ENCODE data around the gene TSKU. TPM values are rescaled to one million over a fixed set of nuclear protein-coding genes. Genes with fewer than 3 reads are reported as not detected.
A peak's percentile ranks its signal among the peaks of the same experiment; 100 is the strongest.

TSKU gene
- total RNA-seq, 1 donor = 24.6 TPM

DNA sequence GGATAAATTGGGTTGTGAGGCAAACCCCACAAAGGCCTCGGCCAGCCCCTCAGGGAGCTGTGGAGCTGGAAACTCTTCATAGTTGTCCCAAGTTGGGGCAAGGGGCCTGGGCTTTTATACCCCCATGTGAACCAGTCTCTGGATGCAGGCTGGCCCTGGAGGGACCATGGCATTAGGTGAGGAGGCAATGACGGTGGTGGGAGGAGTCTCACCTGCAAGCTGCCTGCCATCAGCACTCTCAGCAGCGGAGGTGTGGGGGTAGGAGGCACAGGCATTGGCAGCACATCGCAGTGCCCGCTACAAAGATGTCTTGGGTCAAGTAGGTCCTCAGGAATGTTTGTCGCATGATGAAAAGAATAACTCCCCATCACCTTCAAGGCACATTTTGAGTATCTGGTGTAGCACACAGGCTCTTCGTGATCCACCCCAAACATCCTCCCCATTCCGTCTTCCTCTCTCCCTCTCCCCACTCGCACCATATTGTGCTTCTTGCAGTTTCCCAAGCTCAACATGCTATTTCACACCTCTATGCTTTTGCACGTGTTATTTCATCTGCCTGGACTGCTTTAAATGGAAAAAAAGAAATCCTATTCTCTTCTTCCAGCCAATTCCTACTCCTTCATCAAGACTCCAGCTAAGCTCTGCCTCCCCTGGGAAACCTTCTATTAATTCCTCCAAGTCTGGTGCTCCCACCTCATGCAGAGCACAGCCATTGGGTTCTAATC lies 18.1 kb upstream of the TSKU start:
- H3K4me3 ChIP-seq (ENCODE audit: low read depth, low read length) = no peak overlapping the region
- TF ChIP-seq, protein P1, sequence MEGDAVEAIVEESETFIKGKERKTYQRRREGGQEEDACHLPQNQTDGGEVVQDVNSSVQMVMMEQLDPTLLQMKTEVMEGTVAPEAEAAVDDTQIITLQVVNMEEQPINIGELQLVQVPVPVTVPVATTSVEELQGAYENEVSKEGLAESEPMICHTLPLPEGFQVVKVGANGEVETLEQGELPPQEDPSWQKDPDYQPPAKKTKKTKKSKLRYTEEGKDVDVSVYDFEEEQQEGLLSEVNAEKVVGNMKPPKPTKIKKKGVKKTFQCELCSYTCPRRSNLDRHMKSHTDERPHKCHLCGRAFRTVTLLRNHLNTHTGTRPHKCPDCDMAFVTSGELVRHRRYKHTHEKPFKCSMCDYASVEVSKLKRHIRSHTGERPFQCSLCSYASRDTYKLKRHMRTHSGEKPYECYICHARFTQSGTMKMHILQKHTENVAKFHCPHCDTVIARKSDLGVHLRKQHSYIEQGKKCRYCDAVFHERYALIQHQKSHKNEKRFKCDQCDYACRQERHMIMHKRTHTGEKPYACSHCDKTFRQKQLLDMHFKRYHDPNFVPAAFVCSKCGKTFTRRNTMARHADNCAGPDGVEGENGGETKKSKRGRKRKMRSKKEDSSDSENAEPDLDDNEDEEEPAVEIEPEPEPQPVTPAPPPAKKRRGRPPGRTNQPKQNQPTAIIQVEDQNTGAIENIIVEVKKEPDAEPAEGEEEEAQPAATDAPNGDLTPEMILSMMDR (IDR thresholded peaks at IDR 0.05; ENCODE audit: insufficient read depth, low read length) = no peak
- DNase-seq (ENCODE audit: low read depth) = no peak

DNA sequence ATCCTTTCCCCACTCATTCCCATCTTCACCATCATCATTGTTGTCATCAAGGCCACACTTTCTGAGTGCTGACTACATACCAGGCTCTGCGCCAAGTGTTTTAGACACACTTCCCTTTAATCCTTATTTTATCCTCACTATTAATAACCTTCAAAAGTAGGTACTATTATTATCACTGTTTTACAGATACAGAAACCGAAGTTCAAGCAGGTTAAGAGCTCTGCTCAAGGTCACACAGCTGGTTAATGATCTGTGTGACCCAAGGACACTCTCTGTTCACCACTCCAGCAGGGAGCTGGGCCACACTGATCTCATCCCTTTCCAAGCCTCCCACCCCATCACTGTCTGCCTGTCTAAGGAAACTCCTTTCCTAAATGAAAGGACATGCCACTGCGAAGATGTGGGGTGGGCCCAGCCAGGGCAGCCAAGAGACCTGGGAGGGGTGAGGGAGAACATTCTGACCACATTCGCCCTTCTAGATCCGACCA lies 17.2 kb upstream of the TSKU start:
- TF ChIP-seq, protein P1 (IDR thresholded peaks at IDR 0.05; ENCODE audit: insufficient read depth, low read length) = no peak
- no peak for DNase-seq (ENCODE audit: low read depth)
- no peak overlapping the region for H3K4me3 ChIP-seq (ENCODE audit: low read depth, low read length)

- no peak for DNase-seq (ENCODE audit: low read depth)
- TF ChIP-seq, protein P1 (IDR thresholded peaks at IDR 0.05; ENCODE audit: insufficient read depth, low read length) = no peak
- H3K4me3 ChIP-seq (ENCODE audit: low read depth, low read length) = no peak overlapping the region
Measured at GRCh38 chr11:76766521-76766920, 16.6 kb upstream of the TSKU start.

DNA sequence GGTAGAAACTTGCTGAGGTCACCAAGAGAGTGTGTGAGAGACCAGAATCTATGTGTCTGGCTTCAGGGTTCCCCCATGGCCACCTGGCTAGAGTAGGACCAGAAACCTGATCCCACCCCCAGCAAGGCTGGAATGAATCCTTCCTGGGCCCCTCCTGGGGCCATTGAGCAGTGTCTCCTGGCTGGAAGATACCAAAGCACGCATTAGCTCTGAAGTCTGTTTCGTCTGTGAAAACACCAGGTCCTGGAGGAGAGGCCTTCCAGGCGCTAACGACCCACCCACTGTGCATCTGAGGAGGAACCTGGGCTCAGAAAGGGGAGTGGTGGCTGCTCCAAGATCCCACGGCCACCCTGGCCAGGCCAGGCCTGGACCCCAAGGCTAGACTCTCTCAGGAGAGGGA lies 15.5 kb upstream of the TSKU start:
- no peak overlapping the region for H3K4me3 ChIP-seq (ENCODE audit: low read depth, low read length)
- TF ChIP-seq, protein P1 (IDR thresholded peaks at IDR 0.05; ENCODE audit: insufficient read depth, low read length) = no peak
- no peak for DNase-seq (ENCODE audit: low read depth)

- TF ChIP-seq, protein P1 (IDR thresholded peaks at IDR 0.05; ENCODE audit: insufficient read depth, low read length) = no peak
- H3K4me3 ChIP-seq (ENCODE audit: low read depth, low read length) = no peak overlapping the region
- peak; percentile 53 for DNase-seq (ENCODE audit: low read depth)
Measured at GRCh38 chr11:76768088-76768908, 14.9 kb upstream of the TSKU start.

GRCh38 chr11:76768909-76769560 lies 14.1 kb upstream of the TSKU start:
- no peak overlapping the region for H3K4me3 ChIP-seq (ENCODE audit: low read depth, low read length)
- DNase-seq (ENCODE audit: low read depth) = no peak
- TF ChIP-seq, protein P1 (IDR thresholded peaks at IDR 0.05; ENCODE audit: insufficient read depth, low read length) = no peak
